SU-DHL-6 (cell line): ENCODE measurements around the gene OVCH2.

Source experiments
- H2AFZ ChIP-seq: fragments of 200-600 bp; sonication (generic); 2 replicates; pipeline ENCODE4 v1.6.1; 2014; ENCODE audit warnings: low read depth, mild to moderate bottlenecking, moderate library complexity, mixed read lengths, antibody characterized with exemption, low read length; ENCODE audit not compliant: severe bottlenecking
- H3F3A ChIP-seq: fragments of 200-600 bp; shearing (Covaris generic); 2 replicates; pipeline ENCODE4 v1.6.0; 2016; ENCODE audit warnings: antibody characterized with exemption, mild to moderate bottlenecking; ENCODE audit not compliant: insufficient read depth
- H3K27ac ChIP-seq: fragments of 200-600 bp; sonication (generic); 2 replicates; pipeline ENCODE4 v1.5.1; 2016; ENCODE audit warnings: low read depth, mild to moderate bottlenecking, low read length, moderate library complexity, mixed read lengths
- H3K27me3 ChIP-seq: fragments of 200-600 bp; sonication (generic), shearing (Covaris generic); 2 replicates; pipeline ENCODE4 v1.6.0; 2014; ENCODE audit warnings: mild to moderate bottlenecking, low read length
- H3K36me3 ChIP-seq: fragments of 200-600 bp; sonication (generic); 2 replicates; pipeline ENCODE4 v1.6.1; 2014; ENCODE audit warnings: mild to moderate bottlenecking, low read length, mixed read lengths
- H3K4me2 ChIP-seq: fragments of 300-600, 200-600 bp; shearing (Covaris generic), sonication (generic); 2 replicates; pipeline ENCODE4 v1.6.0; 2014; ENCODE audit warnings: low read length, low read depth, mild to moderate bottlenecking; ENCODE audit not compliant: poor library complexity, severe bottlenecking
- H3K4me3 ChIP-seq: fragments of 200-600 bp; sonication (generic); 2 replicates; pipeline ENCODE4 v1.5.1; 2014; ENCODE audit warnings: antibody characterized with exemption, low read length, mild to moderate bottlenecking, mixed read lengths; ENCODE audit not compliant: insufficient read depth, poor library complexity, severe bottlenecking
- H3K79me2 ChIP-seq: fragments of 200-600 bp; sonication (generic); 2 replicates; pipeline ENCODE4 v1.6.1; 2014; ENCODE audit warnings: mild to moderate bottlenecking, low read length, moderate library complexity; ENCODE audit not compliant: insufficient read depth
- H3K9ac ChIP-seq: fragments of 200-600 bp; sonication (generic); 2 replicates; pipeline ENCODE4 v1.7.0; 2014; ENCODE audit warnings: mild to moderate bottlenecking, low read length
- H3K9me2 ChIP-seq: fragments of 200-600 bp; sonication (generic); replicated peaks from 2 replicates; pipeline ENCODE4 v1.6.1; 2014; ENCODE audit warnings: low read length; ENCODE audit not compliant: insufficient read depth
- H3K9me3 ChIP-seq: fragments of 200-600 bp; sonication (generic); 2 replicates; pipeline ENCODE4 v1.6.1; 2014; ENCODE audit warnings: low read length, mixed read lengths; ENCODE audit not compliant: insufficient read depth
- H4K20me1 ChIP-seq: fragments of 200-600 bp; sonication (generic); 2 replicates; pipeline ENCODE4 v1.6.1; 2014; ENCODE audit warnings: low read depth, mild to moderate bottlenecking, antibody characterized with exemption, low read length, moderate library complexity, mixed read lengths
- EZH2phosphoT487 ChIP-seq: fragments of 200-600 bp; sonication (generic), shearing (Covaris generic); conservative IDR thresholded peaks from 2 replicates; pipeline ENCODE4 v1.6.1; 2018; ENCODE audit warnings: mild to moderate bottlenecking, antibody characterized with exemption, low read length, moderate library complexity, mixed read lengths
- TF ChIP-seq, protein P1 (sequence below): fragments of 200-600 bp; sonication (generic); IDR thresholded peaks from one replicate; pipeline ENCODE4 v1.5.1; 2017; ENCODE audit warnings: antibody characterized with exemption, mild to moderate bottlenecking, low read length, moderate library complexity; ENCODE audit not compliant: insufficient read depth, poor library complexity, severe bottlenecking

Gene OVCH2

DNA sequence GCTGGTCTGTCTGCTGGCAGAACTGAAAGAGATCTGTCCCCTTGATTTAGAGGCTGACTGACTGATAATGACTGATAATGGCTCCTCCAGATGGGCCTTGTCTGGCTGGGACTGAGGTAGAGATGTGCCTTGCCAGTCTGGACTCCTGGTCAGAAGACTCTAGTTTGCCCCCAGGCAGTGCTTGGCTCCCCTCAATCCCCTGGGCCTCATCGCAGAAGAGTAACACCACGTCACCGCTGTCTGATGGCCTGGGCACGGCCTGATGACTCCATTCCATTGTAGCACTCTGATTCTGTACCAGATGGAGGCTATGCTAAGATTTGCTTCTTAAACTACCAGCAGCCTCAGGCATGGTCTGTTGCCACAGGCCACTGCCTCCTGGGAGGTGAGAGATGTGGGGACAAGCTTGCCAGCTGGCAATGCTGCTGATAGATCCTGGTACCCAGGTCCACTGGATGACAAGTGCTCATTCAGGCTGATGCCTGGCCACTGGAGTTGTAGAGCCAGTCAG is 52.0 kb downstream of the OVCH2 start:
- Histone ChIP-seq H3K9me2 (no peaks in the 10 kb centered on the region), H3F3A (no peaks in the 10 kb centered on the region), H3K27ac (no peak overlapping the region), H3K9ac (no peak overlapping the region), H3K27me3 (no peaks in the 10 kb centered on the region), H3K36me3 (no peaks in the 10 kb centered on the region), H3K79me2 (no peaks in the 10 kb centered on the region), H3K4me2 (no peak overlapping the region), H2AFZ (no peak overlapping the region), H3K4me3 (no peak overlapping the region), H3K9me3 (no peaks in the 10 kb centered on the region), H4K20me1 (no peaks in the 10 kb centered on the region)
- no peak for TF ChIP-seq EZH2phosphoT487
- TF ChIP-seq, protein P1, sequence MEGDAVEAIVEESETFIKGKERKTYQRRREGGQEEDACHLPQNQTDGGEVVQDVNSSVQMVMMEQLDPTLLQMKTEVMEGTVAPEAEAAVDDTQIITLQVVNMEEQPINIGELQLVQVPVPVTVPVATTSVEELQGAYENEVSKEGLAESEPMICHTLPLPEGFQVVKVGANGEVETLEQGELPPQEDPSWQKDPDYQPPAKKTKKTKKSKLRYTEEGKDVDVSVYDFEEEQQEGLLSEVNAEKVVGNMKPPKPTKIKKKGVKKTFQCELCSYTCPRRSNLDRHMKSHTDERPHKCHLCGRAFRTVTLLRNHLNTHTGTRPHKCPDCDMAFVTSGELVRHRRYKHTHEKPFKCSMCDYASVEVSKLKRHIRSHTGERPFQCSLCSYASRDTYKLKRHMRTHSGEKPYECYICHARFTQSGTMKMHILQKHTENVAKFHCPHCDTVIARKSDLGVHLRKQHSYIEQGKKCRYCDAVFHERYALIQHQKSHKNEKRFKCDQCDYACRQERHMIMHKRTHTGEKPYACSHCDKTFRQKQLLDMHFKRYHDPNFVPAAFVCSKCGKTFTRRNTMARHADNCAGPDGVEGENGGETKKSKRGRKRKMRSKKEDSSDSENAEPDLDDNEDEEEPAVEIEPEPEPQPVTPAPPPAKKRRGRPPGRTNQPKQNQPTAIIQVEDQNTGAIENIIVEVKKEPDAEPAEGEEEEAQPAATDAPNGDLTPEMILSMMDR = no peak

DNA sequence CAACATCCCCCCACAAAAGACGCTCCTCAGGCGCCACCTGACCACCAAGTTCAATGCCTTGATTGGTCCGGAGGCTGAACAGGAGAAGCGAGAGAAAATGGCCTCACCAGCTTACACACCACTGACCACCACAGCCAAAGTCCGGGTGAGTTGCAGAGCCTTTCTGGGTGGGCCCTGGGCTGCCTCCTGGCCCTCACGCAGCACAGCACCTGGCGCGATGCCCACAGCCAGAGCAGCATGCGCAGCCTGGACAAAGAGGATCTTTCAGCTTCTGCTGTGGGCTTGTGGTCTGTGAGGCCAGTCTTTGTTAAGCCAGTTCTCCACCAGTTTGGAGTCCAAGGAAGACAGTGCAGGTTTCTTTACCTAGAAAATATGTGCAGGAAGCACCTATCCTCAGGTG is 54.6 kb downstream of the OVCH2 start:
- Histone ChIP-seq H3K9me2 (no peaks in the 10 kb centered on the region), H3K9me3 (no peaks in the 10 kb centered on the region), H4K20me1 (no peaks in the 10 kb centered on the region; the same call in 1 of the 2 replicates), H3K36me3 (no peaks in the 10 kb centered on the region), H3K9ac (no peak overlapping the region), H3K79me2 (no peaks in the 10 kb centered on the region), H2AFZ (no peak overlapping the region), H3K4me2 (no peak overlapping the region), H3K4me3 (no peak overlapping the region), H3K27me3 (no peaks in the 10 kb centered on the region), H3F3A (no peaks in the 10 kb centered on the region), H3K27ac (no peak overlapping the region)
- TF ChIP-seq, protein P1 = no peak
- no peak for TF ChIP-seq EZH2phosphoT487

DNA sequence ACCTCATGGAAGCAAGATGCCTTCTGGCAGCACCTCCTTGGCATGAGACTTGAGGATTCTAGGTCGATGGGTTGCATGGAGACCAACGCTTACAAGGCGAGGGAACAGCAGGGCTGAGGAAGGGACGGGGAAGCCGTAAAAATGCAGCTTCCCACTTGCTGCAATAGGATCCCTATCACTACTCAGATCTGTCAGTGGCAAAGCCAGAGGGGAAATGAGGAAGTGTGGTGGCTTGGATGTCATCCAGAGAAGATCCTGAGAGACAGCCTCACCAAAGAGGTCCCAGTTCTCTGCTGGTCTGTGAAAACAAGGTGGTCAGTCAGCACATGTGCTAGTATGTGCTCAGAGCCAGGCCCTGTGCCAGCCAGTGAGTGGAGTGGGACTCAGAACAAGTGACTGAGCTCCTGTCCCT is 55.1 kb downstream of the OVCH2 start:
- Histone ChIP-seq H3F3A (no peaks in the 10 kb centered on the region), H3K9me3 (no peaks in the 10 kb centered on the region), H3K27me3 (no peaks in the 10 kb centered on the region), H3K4me3 (no peak overlapping the region), H4K20me1 (no peaks in the 10 kb centered on the region; the same call in 1 of the 2 replicates), H3K4me2 (no peak overlapping the region), H3K79me2 (no peaks in the 10 kb centered on the region), H3K36me3 (no peaks in the 10 kb centered on the region), H2AFZ (no peak overlapping the region), H3K9me2 (no peaks in the 10 kb centered on the region), H3K9ac (no peak overlapping the region), H3K27ac (no peak overlapping the region)
- TF ChIP-seq, protein P1 = no peak
- no peak for TF ChIP-seq EZH2phosphoT487
